SIG-M5 treated with dmso at 0.1 percent for 504 hours (cell line): ENCODE data around the gene MEIOC.
"Not testable (repeated sequence)": the region's sequence is repeated elsewhere in the genome, so short reads cannot be mapped to it uniquely, and the experiment has no call there.

Experiments
- DNase-seq: peaks from one replicate; lab custom pipeline; 2025; ENCODE audit not compliant: unreplicated experiment; lab: John Stamatoyannopoulos, UW

MEIOC gene

GRCh38 chr17:44655983-44656710 lies at the start of gene MEIOC:
MEIOC (plus strand) TSS chr17:44656468; CDS start chr17:44656614, 146 bp downstream.
- no peak for DNase-seq

- no peak for DNase-seq
Measured at GRCh38 chr17:44606658-44607057, 49.6 kb upstream of the MEIOC start.

- DNase-seq, result no peak
Measured at GRCh38 chr17:44607836-44608690, 48.2 kb upstream of the MEIOC start.

GRCh38 chr17:44608727-44609435 lies 47.4 kb upstream of the MEIOC start:
- no peak for DNase-seq

GRCh38 chr17:44610331-44610730 lies 45.9 kb upstream of the MEIOC start:
- DNase-seq, result no peak

GRCh38 chr17:44610871-44611270 lies 45.4 kb upstream of the MEIOC start:
- peak; percentile 68 for DNase-seq

- DNase-seq, result no peak
Measured at GRCh38 chr17:44614862-44615261, 41.4 kb upstream of the MEIOC start.

- DNase-seq, result not testable (repeated sequence)
Measured at GRCh38 chr17:44618652-44619051, 37.6 kb upstream of the MEIOC start.

- no peak for DNase-seq
Measured at GRCh38 chr17:44623070-44623725, 33.1 kb upstream of the MEIOC start.

GRCh38 chr17:44627513-44628242 lies 28.6 kb upstream of the MEIOC start:
- no peak for DNase-seq

GRCh38 chr17:44628243-44629188 lies 27.8 kb upstream of the MEIOC start:
- DNase-seq, result no peak

- no peak for DNase-seq
Measured at GRCh38 chr17:44629314-44629713, 27.0 kb upstream of the MEIOC start.

- DNase-seq, result no peak
Measured at GRCh38 chr17:44630703-44631102, 25.6 kb upstream of the MEIOC start.

GRCh38 chr17:44633998-44634397 lies 22.3 kb upstream of the MEIOC start:
- DNase-seq, result no peak

GRCh38 chr17:44634401-44634800 lies 21.9 kb upstream of the MEIOC start:
- not testable (repeated sequence) for DNase-seq

GRCh38 chr17:44636562-44636961 lies 19.7 kb upstream of the MEIOC start:
- peak; percentile 81 for DNase-seq

- DNase-seq, result no peak
Measured at GRCh38 chr17:44637066-44637465, 19.2 kb upstream of the MEIOC start.

GRCh38 chr17:44642834-44643233 lies 13.4 kb upstream of the MEIOC start:
- DNase-seq, result no peak

GRCh38 chr17:44645341-44645740 lies 10.9 kb upstream of the MEIOC start:
- no peak for DNase-seq
